Measurements from ENCODE around the gene ITIH4.
"Not testable (repeated sequence)": the region's sequence is repeated elsewhere in the genome, so short reads cannot be mapped to it uniquely, and the experiment has no call there.

Gene ITIH4

GRCh38 chr3:52779837-52780585 is 50.5 kb downstream of the ITIH4 start:
- DNase-seq: no peak

GRCh38 chr3:52779011-52779836 is 51.2 kb downstream of the ITIH4 start:
- DNase-seq: peak in 1 of 2 donors; percentile 67

GRCh38 chr3:52777959-52778805 is 52.3 kb downstream of the ITIH4 start:
- peak in 1 of 2 donors; percentile 15 for DNase-seq

- peak in 1 of 2 donors; percentile 7 for DNase-seq
These were observed 53.1 kb downstream of the ITIH4 start, which contains the start of gene ITIH1 for GRCh38 chr3:52777127-52777958. Gene ITIH1 (plus strand): TSS chr3:52777599. CDS start chr3:52777616, 17 bp downstream.

GRCh38 chr3:52776486-52776885 is 54.0 kb downstream of the ITIH4 start:
- DNase-seq: not testable (repeated sequence)

GRCh38 chr3:52775877-52776276 is 54.6 kb downstream of the ITIH4 start:
- peak in 1 of 2 donors; percentile 1 for DNase-seq

- DNase-seq: peak in 1 of 2 donors; percentile 11
These were observed 55.3 kb downstream of the ITIH4 start for GRCh38 chr3:52774901-52775864.

- DNase-seq: no peak
These were observed 56.3 kb downstream of the ITIH4 start for GRCh38 chr3:52774066-52774713.

- DNase-seq: no peak
These were observed 57.0 kb downstream of the ITIH4 start for GRCh38 chr3:52773361-52774065.

GRCh38 chr3:52771702-52772101 is 58.8 kb downstream of the ITIH4 start:
- DNase-seq: no peak

- no peak for DNase-seq
These were observed 59.2 kb downstream of the ITIH4 start for GRCh38 chr3:52771334-52771681.

- peak; percentile 87 to 92 for DNase-seq
These were observed 59.8 kb downstream of the ITIH4 start, which contains the start of gene NEK4 for GRCh38 chr3:52770496-52771333. Gene NEK4 (minus strand): TSS chr3:52770940. CDS start chr3:52770746, 194 bp downstream.

GRCh38 chr3:52769786-52770455 is 60.6 kb downstream of the ITIH4 start:
- no peak for DNase-seq

- no peak for DNase-seq
These were observed 67.0 kb downstream of the ITIH4 start for GRCh38 chr3:52763466-52763865.
